BE2C (cell line): ENCODE data around the gene TECPR2.

Experiments used
- DNase-seq: peaks from one replicate; pipeline ENCODE4 v3.0.0-alpha.2; 2020
- H3K27me3 ChIP-seq: fragments of 250-450 bp; sonication (Bioruptor Pico); 2 replicates; pipeline ENCODE4 v1.5.1; 2020; ENCODE audit warnings: mild to moderate bottlenecking
- H3K36me3 ChIP-seq: fragments of 250-450 bp; sonication (Bioruptor Pico); 2 replicates; pipeline ENCODE4 v1.5.1; 2020; ENCODE audit warnings: mild to moderate bottlenecking
- H3K4me1 ChIP-seq: fragments of 250-450 bp; sonication (Bioruptor Pico); 2 replicates; pipeline ENCODE4 v1.5.1; 2020
- H3K4me3 ChIP-seq: 2 replicates; pipeline ENCODE4 v1.5.1; 2011; ENCODE audit warnings: low read depth, low read length
- H3K9me3 ChIP-seq: fragments of 250-450 bp; sonication (Bioruptor Pico); 2 replicates; pipeline ENCODE4 v1.5.1; 2020
- TF ChIP-seq, protein P1 (sequence below): IDR thresholded peaks from 2 replicates; pipeline ENCODE4 v1.5.1; 2012; ENCODE audit warnings: mild to moderate bottlenecking, low read depth, low read length

The TECPR2 gene

DNA sequence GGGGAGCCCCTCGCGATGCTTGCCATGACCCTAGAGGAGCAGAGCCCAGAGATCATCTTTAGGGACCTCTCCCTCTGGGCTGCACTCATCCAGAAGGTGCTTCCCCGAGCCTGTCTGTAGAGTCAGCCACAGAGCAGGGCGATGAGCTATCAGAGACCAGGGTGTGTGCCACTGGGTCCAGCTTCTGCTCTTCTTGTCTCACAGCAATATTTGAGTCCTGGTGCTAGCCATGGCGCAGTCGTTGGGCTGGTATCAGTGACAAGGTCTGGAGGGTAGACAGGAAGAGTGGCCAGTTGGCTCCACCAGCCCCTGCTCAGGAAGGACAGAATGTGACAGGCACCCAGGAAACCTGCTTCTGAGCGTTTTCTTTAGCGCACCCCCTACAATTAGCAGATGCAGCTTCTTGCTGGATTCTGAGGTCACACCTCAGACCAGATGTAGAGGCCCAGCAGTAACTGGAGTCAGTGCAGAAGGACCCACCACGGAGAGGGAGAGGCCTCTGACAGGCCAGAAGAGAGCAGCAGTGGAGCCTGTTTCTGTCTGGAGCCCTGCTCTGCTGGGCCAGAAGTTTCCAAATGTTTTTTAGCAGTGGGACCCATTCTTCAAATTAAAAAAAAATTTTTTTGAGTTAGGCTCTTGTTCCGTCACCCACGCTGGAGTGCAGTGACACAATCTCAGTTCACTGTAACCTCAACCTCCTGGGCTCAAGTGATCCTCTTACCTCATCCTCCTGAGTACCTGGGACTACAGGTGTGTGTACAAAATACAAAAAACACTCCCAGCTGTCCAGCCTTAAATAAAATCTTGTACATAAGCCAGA lies 123.2 kb downstream of the TECPR2 start:
- Histone ChIP-seq H3K9me3 (no peaks in the 10 kb centered on the region), H3K4me3 (no peak overlapping the region), H3K4me1 (no peaks in the 10 kb centered on the region), H3K27me3 (no peaks in the 10 kb centered on the region), H3K36me3 (no peaks in the 10 kb centered on the region)
- TF ChIP-seq, protein P1, sequence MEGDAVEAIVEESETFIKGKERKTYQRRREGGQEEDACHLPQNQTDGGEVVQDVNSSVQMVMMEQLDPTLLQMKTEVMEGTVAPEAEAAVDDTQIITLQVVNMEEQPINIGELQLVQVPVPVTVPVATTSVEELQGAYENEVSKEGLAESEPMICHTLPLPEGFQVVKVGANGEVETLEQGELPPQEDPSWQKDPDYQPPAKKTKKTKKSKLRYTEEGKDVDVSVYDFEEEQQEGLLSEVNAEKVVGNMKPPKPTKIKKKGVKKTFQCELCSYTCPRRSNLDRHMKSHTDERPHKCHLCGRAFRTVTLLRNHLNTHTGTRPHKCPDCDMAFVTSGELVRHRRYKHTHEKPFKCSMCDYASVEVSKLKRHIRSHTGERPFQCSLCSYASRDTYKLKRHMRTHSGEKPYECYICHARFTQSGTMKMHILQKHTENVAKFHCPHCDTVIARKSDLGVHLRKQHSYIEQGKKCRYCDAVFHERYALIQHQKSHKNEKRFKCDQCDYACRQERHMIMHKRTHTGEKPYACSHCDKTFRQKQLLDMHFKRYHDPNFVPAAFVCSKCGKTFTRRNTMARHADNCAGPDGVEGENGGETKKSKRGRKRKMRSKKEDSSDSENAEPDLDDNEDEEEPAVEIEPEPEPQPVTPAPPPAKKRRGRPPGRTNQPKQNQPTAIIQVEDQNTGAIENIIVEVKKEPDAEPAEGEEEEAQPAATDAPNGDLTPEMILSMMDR = no peak
- DNase-seq = no peak

DNA sequence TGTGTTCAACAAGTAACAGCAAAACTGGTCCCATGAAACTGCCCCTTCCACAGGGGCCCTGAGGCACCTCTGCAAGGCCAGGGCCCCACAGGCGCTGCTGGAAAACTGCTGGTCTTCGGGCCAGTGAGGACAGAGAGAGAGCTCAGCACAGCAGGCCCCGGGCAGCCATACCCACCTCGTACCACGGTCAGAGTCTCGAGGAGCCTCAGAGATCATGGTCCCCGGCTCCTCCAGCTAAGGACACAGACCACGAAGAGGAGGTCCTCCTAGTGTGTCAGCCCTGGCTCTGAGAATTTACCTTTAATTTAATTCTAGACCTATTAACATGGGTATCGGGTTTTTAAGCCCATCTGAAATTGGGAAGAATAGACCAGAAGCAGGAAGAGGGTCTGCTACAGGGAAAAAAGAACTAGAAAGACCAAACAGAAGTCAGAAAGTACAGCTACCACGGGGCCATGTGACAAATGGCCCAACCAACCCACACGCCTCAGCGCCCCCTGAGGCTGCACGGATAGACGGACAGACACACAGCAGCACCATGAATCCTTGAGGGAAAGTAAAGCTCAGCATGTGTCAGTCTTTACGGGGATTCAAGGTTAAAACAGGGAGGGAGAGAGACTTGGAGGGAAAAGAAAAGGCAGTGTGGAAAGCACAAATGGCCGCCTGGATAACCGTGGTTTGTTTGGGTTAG lies 123.9 kb downstream of the TECPR2 start:
- no peaks in the 10 kb centered on the region for H3K4me1 ChIP-seq
- H3K27me3 ChIP-seq = no peaks in the 10 kb centered on the region
- no peak for DNase-seq
- TF ChIP-seq, protein P1 = no peak
- H3K36me3 ChIP-seq = no peaks in the 10 kb centered on the region
- no peak overlapping the region for H3K4me3 ChIP-seq
- H3K9me3 ChIP-seq = no peaks in the 10 kb centered on the region

DNA sequence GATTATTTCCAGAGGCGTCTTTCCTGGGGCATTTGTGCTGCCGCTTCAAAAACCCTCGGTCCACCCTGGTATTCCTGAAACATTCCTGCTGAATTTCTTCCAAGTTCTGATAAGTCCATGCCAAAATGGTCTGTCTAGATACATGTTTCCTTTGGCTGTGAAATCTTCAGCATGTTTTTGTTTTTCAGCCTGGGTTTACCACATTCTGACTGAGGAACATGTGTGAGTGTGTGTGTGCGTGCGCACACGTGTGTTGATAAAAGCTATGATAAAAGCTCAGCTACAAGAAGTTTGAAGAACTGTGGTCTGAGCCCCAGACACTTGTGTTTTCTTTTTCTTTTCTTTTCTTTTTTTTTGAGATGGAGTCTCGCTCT lies 124.5 kb downstream of the TECPR2 start:
- Histone ChIP-seq H3K27me3 (no peaks in the 10 kb centered on the region), H3K9me3 (no peaks in the 10 kb centered on the region), H3K36me3 (no peaks in the 10 kb centered on the region), H3K4me1 (no peaks in the 10 kb centered on the region), H3K4me3 (no peak overlapping the region)
- TF ChIP-seq, protein P1 = no peak
- DNase-seq = no peak

DNA sequence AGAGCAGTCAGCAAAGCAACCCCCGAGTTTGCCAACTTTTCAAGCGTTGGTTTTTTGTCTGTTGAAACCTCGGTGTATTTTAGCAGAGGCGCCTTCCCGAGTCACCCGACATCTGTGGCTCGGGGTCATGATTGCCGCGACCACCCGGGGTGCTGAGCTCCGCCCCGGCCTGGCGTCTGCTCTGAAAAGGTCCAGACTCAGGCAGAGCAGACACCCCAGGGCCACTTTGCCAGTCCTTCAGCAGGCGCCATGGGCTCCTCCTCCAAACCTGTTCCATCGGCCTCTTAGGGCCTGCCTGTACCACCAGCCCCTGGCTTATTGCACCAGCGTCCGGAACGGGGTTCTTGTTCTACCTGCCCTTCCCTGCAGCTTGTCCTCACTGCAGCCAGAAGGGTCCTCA lies 127.7 kb downstream of the TECPR2 start:
- DNase-seq = no peak
- Histone ChIP-seq H3K9me3 (no peaks in the 10 kb centered on the region), H3K4me3 (no peak overlapping the region), H3K27me3 (no peaks in the 10 kb centered on the region), H3K36me3 (no peaks in the 10 kb centered on the region), H3K4me1 (no peaks in the 10 kb centered on the region)
- TF ChIP-seq, protein P1 = no peak

DNA sequence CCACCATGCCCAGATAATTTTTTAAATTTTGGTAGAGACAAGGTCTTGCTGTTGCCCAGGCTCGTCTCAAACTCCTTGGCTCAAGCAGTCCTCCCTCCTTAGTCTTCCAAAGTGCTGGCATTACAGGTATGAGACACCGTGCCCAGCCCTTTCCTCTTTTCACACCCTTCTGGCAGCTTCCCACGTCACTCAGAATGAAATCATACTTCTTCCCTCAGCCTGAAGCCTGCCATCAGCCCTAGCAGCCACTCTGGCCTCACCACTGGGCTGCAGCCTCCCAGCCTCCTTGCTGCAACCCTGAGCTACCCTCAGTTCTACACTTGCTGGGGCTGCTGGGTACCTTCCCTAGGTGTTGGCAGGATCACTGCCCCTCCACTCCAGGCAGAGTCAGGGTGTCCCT lies 128.6 kb downstream of the TECPR2 start:
- no peak overlapping the region for H3K4me3 ChIP-seq
- no peak for DNase-seq
- no peaks in the 10 kb centered on the region for H3K9me3 ChIP-seq
- no peaks in the 10 kb centered on the region for H3K4me1 ChIP-seq
- no peaks in the 10 kb centered on the region for H3K27me3 ChIP-seq
- H3K36me3 ChIP-seq = no peaks in the 10 kb centered on the region
- TF ChIP-seq, protein P1 = no peak
